H1 (cell line): Measurements from ENCODE around the gene TAF7. TPM values are rescaled to one million over a fixed set of nuclear protein-coding genes. Genes with fewer than 3 reads are reported as not detected.

ENCODE experiments used
- CTCF ChIA-PET: fragments of 300-600 bp; sonication (Branson Sonifier 250); formaldehyde crosslinking; loops from one replicate; lab custom pipeline; 2021; ENCODE audit not compliant: partially characterized antibody; lab: Charles Lee
- POLR2A ChIA-PET: fragments of 300-600 bp; sonication (Branson Sonifier 250); formaldehyde crosslinking; loops from one replicate; lab custom pipeline; 2021; ENCODE audit warnings: inconsistent platforms; ENCODE audit not compliant: partially characterized antibody; lab: Charles Lee
- DNase-seq, 2 experiments: peaks; one replicate each; pipeline versions ENCODE4 v3.0.0 to v3.0.0-alpha.2; 2010 to 2022; ENCODE audit warnings: low spot score in 2 of 2, low read depth in 1 of 2, mixed read lengths in 1 of 2
- FAIRE-seq: peaks from 2 replicates; lab custom pipeline; 2011; peaks lifted over from hg19 to GRCh38; lab: Jason Lieb, UNC
- H2AFZ ChIP-seq: 2 replicates; pipeline ENCODE4 v1.8.1; 2012; ENCODE audit warnings: low read length, inconsistent platforms
- H2AK5ac ChIP-seq: 2 replicates; pipeline ENCODE4 v1.6.1; 2013; ENCODE audit warnings: low read depth, low read length
- H2BK120ac ChIP-seq: replicated peaks from 2 replicates; pipeline ENCODE3; 2013; ENCODE audit warnings: low read depth, low read length, inconsistent platforms
- H2BK12ac ChIP-seq: 2 replicates; pipeline ENCODE4 v1.6.1; 2013; ENCODE audit warnings: low read depth, low read length
- H2BK15ac ChIP-seq: 2 replicates; pipeline ENCODE4 v1.6.1; 2013; ENCODE audit warnings: low read length
- H2BK20ac ChIP-seq: 2 replicates; pipeline ENCODE4 v1.6.1; 2013; ENCODE audit warnings: low read length
- H2BK5ac ChIP-seq: 2 replicates; pipeline ENCODE4 v1.6.1; 2013; ENCODE audit warnings: low read depth, low read length
- H3K14ac ChIP-seq: 2 replicates; pipeline ENCODE4 v1.6.1; 2013; ENCODE audit warnings: inconsistent platforms; ENCODE audit not compliant: insufficient read length
- H3K18ac ChIP-seq: 2 replicates; pipeline ENCODE4 v1.6.1; 2013; ENCODE audit warnings: low read length; ENCODE audit errors: extremely low read depth
- H3K23ac ChIP-seq: 2 replicates; pipeline ENCODE4 v1.6.1; 2013; ENCODE audit warnings: inconsistent platforms; ENCODE audit not compliant: insufficient read length
- H3K23me2 ChIP-seq: 2 replicates; pipeline ENCODE4 v1.6.1; 2013; ENCODE audit warnings: low read depth, low read length
- H3K27ac ChIP-seq: 2 replicates; pipeline ENCODE4 v1.6.1; 2011; ENCODE audit warnings: low read depth, low read length, inconsistent platforms
- H3K27me3 ChIP-seq, 4 experiments: replicated peaks in 1 of 4; 1 replicate in 1 of 4; 2 replicates in 3 of 4; pipeline versions ENCODE4 v1.6.1 to v1.8.1; 2011 to 2013; ENCODE audit warnings: low read length in 3 of 4, mild to moderate bottlenecking in 3 of 4, inconsistent platforms in 2 of 4, mixed read lengths in 2 of 4, moderate library complexity in 1 of 4; ENCODE audit not compliant: control insufficient read depth in 3 of 4, insufficient read depth in 3 of 4; ENCODE audit errors: extremely low read depth in 1 of 4
- H3K36me3 ChIP-seq, 4 experiments: 2 replicates each; pipeline versions ENCODE4 v1.6.1 to v1.8.1; 2011 to 2013; ENCODE audit warnings: mild to moderate bottlenecking in 4 of 4, low read length in 3 of 4, moderate library complexity in 2 of 4, control low read depth in 1 of 4, inconsistent platforms in 1 of 4; ENCODE audit not compliant: insufficient read depth in 4 of 4, control insufficient read depth in 2 of 4
- H3K4ac ChIP-seq: replicated peaks from 2 replicates; pipeline ENCODE3; 2013; ENCODE audit warnings: low read length, low read depth, mixed read lengths, inconsistent platforms; ENCODE audit not compliant: insufficient read length
- H3K4me1 ChIP-seq, 4 experiments: replicated peaks in 1 of 4; 1 replicate in 1 of 4; 2 replicates in 3 of 4; pipeline versions ENCODE4 v1.6.1 to v1.8.1; 2011 to 2013; ENCODE audit warnings: low read length in 3 of 4, inconsistent platforms in 2 of 4, mixed read lengths in 1 of 4; ENCODE audit not compliant: insufficient read depth in 4 of 4, control insufficient read depth in 3 of 4
- H3K4me2 ChIP-seq, 2 experiments: 2 replicates each; pipeline versions ENCODE4 v1.6.1 to v1.8.1; 2011 to 2013; ENCODE audit warnings: low read depth in 2 of 2, low read length in 2 of 2, control low read depth in 1 of 2, inconsistent platforms in 1 of 2, mild to moderate bottlenecking in 1 of 2; ENCODE audit not compliant: insufficient read depth in 1 of 2
- H3K4me3 ChIP-seq, 4 experiments: fragments of 200-600, 300-600 bp in 1 of 4; sonication (generic), shearing (Covaris generic), sonication (Bioruptor Twin) in 1 of 4; 2 replicates each; pipeline versions ENCODE4 v1.5.1 to v1.8.1; 2011 to 2016; ENCODE audit warnings: low read length in 4 of 4, low read depth in 3 of 4, control low read depth in 2 of 4, inconsistent platforms in 2 of 4, mild to moderate bottlenecking in 2 of 4, mixed read lengths in 1 of 4, moderate library complexity in 1 of 4; ENCODE audit not compliant: insufficient read depth in 2 of 4; ENCODE audit errors: extremely low read depth in 1 of 4
- H3K56ac ChIP-seq: replicated peaks from 2 replicates; pipeline ENCODE3; 2013; ENCODE audit warnings: low read depth, mild to moderate bottlenecking, mixed read lengths, low read length, inconsistent platforms; ENCODE audit not compliant: insufficient read length
- H3K79me1 ChIP-seq: 2 replicates; pipeline ENCODE4 v1.6.1; 2013; ENCODE audit warnings: low read depth, low read length, control low read depth
- H3K79me2 ChIP-seq, 2 experiments: 2 replicates each; pipeline versions ENCODE4 v1.6.1 to v1.8.1; 2012 to 2013; ENCODE audit warnings: low read length in 2 of 2, mild to moderate bottlenecking in 2 of 2, inconsistent platforms in 1 of 2; ENCODE audit not compliant: insufficient read depth in 2 of 2, control insufficient read depth in 1 of 2
- H3K9ac ChIP-seq, 4 experiments: replicated peaks in 1 of 4; 1 replicate in 1 of 4; 2 replicates in 3 of 4; pipeline versions ENCODE4 v1.6.1 to v1.8.1; 2011 to 2013; ENCODE audit warnings: low read depth in 3 of 4, low read length in 3 of 4, control low read depth in 2 of 4, mild to moderate bottlenecking in 2 of 4, moderate library complexity in 2 of 4, inconsistent platforms in 1 of 4; ENCODE audit errors: extremely low read depth in 1 of 4
- H3K9me3 ChIP-seq, 2 experiments: 2 replicates each; pipeline versions ENCODE4 v1.6.1 to v1.8.1; 2012 to 2013; ENCODE audit warnings: mild to moderate bottlenecking in 2 of 2, moderate library complexity in 2 of 2, control low read depth in 1 of 2, inconsistent platforms in 1 of 2, low read depth in 1 of 2, low read length in 1 of 2, mixed read lengths in 1 of 2; ENCODE audit not compliant: insufficient read depth in 2 of 2
- H4K20me1 ChIP-seq, 2 experiments: replicated peaks in 1 of 2; 2 replicates each; pipeline versions ENCODE3 to v1.8.1; 2011 to 2013; ENCODE audit warnings: inconsistent platforms in 2 of 2, low read length in 2 of 2, mild to moderate bottlenecking in 1 of 2; ENCODE audit not compliant: insufficient read depth in 2 of 2, control insufficient read depth in 1 of 2
- H4K5ac ChIP-seq: 2 replicates; pipeline ENCODE4 v1.6.1; 2013; ENCODE audit warnings: low read length, low read depth, mixed read lengths, inconsistent platforms; ENCODE audit not compliant: insufficient read length
- H4K8ac ChIP-seq: 2 replicates; pipeline ENCODE4 v1.8.0; 2013; ENCODE audit warnings: mild to moderate bottlenecking, moderate library complexity, low read length, inconsistent platforms; ENCODE audit not compliant: insufficient read depth; ENCODE audit errors: extremely low read depth
- H4K91ac ChIP-seq: replicated peaks from 2 replicates; pipeline ENCODE3; 2013; ENCODE audit warnings: low read length, mixed read lengths, inconsistent platforms; ENCODE audit not compliant: insufficient read length
- CTBP2 ChIP-seq: IDR thresholded peaks from 2 replicates; pipeline ENCODE4 v1.7.0; 2011; ENCODE audit warnings: borderline replicate concordance, mild to moderate bottlenecking, moderate library complexity, mixed read lengths, low read length; ENCODE audit not compliant: insufficient read depth, insufficient read length
- GTF2F1 ChIP-seq: IDR thresholded peaks from 2 replicates; pipeline ENCODE4 v1.6.1; 2012; ENCODE audit warnings: low read depth, low read length, improper control_type of control experiment, borderline replicate concordance
- RBBP5 ChIP-seq: IDR thresholded peaks from 2 replicates; pipeline ENCODE4 v1.7.1; 2012; ENCODE audit warnings: low read depth, mild to moderate bottlenecking, inconsistent platforms, low read length, moderate library complexity, borderline replicate concordance
- SUZ12 ChIP-seq: fragments of 200-600 bp; sonication (generic); IDR thresholded peaks from 2 replicates; pipeline ENCODE4 v1.6.1; 2012; ENCODE audit warnings: mild to moderate bottlenecking, inconsistent platforms, low read length, moderate library complexity, mixed read lengths
- YY1 ChIP-seq: IDR thresholded peaks from 2 replicates; pipeline ENCODE4 v1.6.1; 2011; ENCODE audit warnings: low read depth, mild to moderate bottlenecking, low read length
- WGBS, 2 experiments: shearing (Covaris generic) in 1 of 2; methylation state at CpG; one replicate each; pipeline versions ENCODE4 v1.1.6 to v1.1.7; 2013 to 2015; ENCODE audit warnings: low lambda C conversion rate in 2 of 2, mixed read lengths in 2 of 2, inconsistent platforms in 1 of 2, low coverage in 1 of 2, missing lambda C conversion rate in 1 of 2; ENCODE audit not compliant: insufficient replicate concordance in 2 of 2, insufficient coverage in 1 of 2, insufficient read length in 1 of 2; ENCODE audit errors: extremely low coverage in 1 of 2, missing lambda C conversion rate in 1 of 2; 5-methylcytosine and 5-hydroxymethylcytosine counted together
- polyA plus RNA-seq, 7 experiments: library from polyadenylated mRNA; depleted of rRNA in 3 of 7; stranded (reverse) in 5 of 7; unstranded in 2 of 7; fragments of >200 nt in 5 of 7; fragments of 200-250 nt in 2 of 7; gene quantifications; 1 replicate in 5 of 7; 2 replicates in 1 of 7; 4 replicates in 1 of 7; pipeline versions ENCODE4 v1.2.1 to v1.2.3, GENCODE V29; 2011 to 2013; ENCODE audit warnings: missing spikeins in 2 of 7, mixed read lengths in 2 of 7
- total RNA-seq: library from RNA; stranded (reverse); fragmentation: NEBNext Ultra II Directional; extraction: Animal tissue kit (Norgen Biotek cat#: 25700); gene quantifications from 2 replicates; pipeline ENCODE4 v1.2.1, GENCODE V29; 2021
- TF ChIP-seq, protein P1 (sequence below), 3 experiments: IDR thresholded peaks; 1 replicate in 2 of 3; 2 replicates in 1 of 3; pipeline versions ENCODE4 v1.5.1 to v1.6.1; 2011; ENCODE audit warnings: low read length in 3 of 3, mild to moderate bottlenecking in 3 of 3, inconsistent platforms in 2 of 3, low read depth in 1 of 3, moderate library complexity in 1 of 3; ENCODE audit not compliant: insufficient read depth in 1 of 3; ENCODE audit errors: control extremely low read depth in 1 of 3
- TF ChIP-seq, protein P2 (sequence below): IDR thresholded peaks from 2 replicates; pipeline ENCODE4 v1.6.1; 2012; ENCODE audit warnings: low read length, inconsistent platforms

The TAF7 gene
- total and polyA plus RNA-seq, 2 of the 8 experiments (the other 6 are each of a cell fraction or from before 2014, with no cell fraction given): 29.8 to 101 TPM

DNA sequence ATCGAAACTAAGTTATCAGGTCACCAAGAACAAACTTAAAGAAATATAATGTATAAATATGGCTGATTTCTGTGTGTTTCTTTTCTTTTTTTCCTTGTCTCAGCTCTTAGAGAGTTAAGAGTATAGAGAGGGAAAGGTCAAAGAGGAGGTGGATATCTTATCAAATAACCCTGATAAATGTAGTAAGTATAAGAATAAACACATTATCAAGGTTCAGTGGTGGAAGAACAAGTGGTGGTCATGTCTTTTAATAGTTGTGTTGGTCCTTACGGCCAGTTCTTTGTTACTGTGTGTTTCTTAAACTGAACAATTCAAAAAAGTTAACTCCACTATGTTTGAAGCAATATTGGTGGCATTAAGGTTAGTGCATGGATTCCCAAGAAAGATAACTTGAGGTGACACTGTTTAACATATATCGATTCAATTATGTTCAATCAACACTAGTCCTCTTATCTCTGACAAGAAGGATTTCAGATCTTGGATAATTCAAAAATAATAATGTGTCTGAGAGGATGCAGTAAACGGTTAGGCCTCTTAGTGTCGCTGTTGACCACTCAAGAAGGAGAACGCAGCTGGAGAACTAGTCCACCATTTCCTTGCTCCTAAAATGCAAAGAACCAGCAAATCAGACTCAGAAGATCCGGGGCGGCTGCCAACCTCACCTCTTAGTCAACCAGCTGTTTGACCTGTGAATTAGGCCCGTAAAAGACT lies 22.8 kb upstream of the TAF7 start, which contains the start of gene PCDHGA3:
Gene PCDHGA3, plus strand, starts transcription at position 588 of the 711 bp plus-strand sequence. CDS start 205 bp downstream, outside the sequence.
- Histone ChIP-seq H2BK15ac (no peak within 1 kb of the TSS), H3K18ac (no peak within 1 kb of the TSS), H2BK20ac (no peak within 1 kb of the TSS), H3K9ac (no peak within 1 kb of the TSS), H2BK120ac (no peak within 1 kb of the TSS), H4K20me1 (no peaks in the 10 kb centered on the region), H3K27ac (no peak within 1 kb of the TSS), H3K79me1 (no peaks in the 10 kb centered on the region), H4K8ac (no peak within 1 kb of the TSS; the same call in 1 of the 2 replicates), H3K56ac (no peak within 1 kb of the TSS), H3K36me3 (no peaks in the 10 kb centered on the region), H4K5ac (no peak within 1 kb of the TSS), H4K91ac (no peak within 1 kb of the TSS), H3K9me3 (peaks cover 33 to 46% of the 10 kb centered on the region in 2 experiments; a peak in 3 of 4 replicates), H2AK5ac (no peak within 1 kb of the TSS), H3K4me1 (no peaks in the 10 kb centered on the region), H2BK12ac (no peak within 1 kb of the TSS), H3K27me3 (no peaks in the 10 kb centered on the region), H3K4ac (no peak within 1 kb of the TSS), H3K14ac (no peak within 1 kb of the TSS), H2BK5ac (no peak within 1 kb of the TSS), H3K4me2 (no peak within 1 kb of the TSS), H3K23ac (no peak within 1 kb of the TSS), H3K4me3 (no peak within 1 kb of the TSS; a peak in 1 of 8 replicates), H2AFZ (peak within 1 kb of the TSS; percentile 11; the same call in 1 of the 2 replicates), H3K23me2 (no peaks in the 10 kb centered on the region), H3K79me2 (no peaks in the 10 kb centered on the region)
- 72% methylated on average over 9 of the region's 9 CpGs; no CpG with 5 or more reads in 1 of the 2 experiments for WGBS, 2 experiments
- ChIA-PET POLR2A (interaction anchor here (1.0 kb wide), 1 partner anchor 170 kb away, joined by 3 read pairs; no protein-coding TSS in a partner anchor), CTCF (interaction anchor here (0.7 to 4.8 kb wide), 52 partner anchors 8 to 224 kb away, joined by 3 to 21 read pairs (median 4); partner anchors contain the start of genes PCDHB10, PCDHB14, PCDHB15 and PCDHB4)
- FAIRE-seq (peak; percentile 76), DNase-seq (no peak)
- TF ChIP-seq RBBP5: no peak
- TF ChIP-seq YY1: peak; percentile 83
- TF ChIP-seq, protein P1, sequence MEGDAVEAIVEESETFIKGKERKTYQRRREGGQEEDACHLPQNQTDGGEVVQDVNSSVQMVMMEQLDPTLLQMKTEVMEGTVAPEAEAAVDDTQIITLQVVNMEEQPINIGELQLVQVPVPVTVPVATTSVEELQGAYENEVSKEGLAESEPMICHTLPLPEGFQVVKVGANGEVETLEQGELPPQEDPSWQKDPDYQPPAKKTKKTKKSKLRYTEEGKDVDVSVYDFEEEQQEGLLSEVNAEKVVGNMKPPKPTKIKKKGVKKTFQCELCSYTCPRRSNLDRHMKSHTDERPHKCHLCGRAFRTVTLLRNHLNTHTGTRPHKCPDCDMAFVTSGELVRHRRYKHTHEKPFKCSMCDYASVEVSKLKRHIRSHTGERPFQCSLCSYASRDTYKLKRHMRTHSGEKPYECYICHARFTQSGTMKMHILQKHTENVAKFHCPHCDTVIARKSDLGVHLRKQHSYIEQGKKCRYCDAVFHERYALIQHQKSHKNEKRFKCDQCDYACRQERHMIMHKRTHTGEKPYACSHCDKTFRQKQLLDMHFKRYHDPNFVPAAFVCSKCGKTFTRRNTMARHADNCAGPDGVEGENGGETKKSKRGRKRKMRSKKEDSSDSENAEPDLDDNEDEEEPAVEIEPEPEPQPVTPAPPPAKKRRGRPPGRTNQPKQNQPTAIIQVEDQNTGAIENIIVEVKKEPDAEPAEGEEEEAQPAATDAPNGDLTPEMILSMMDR (IDR thresholded peaks at IDR 0.05; ENCODE audit: control extremely low read depth in 1 of 3, insufficient read depth in 1 of 3, low read depth in 1 of 3, low read length in 3 of 3): peak in 2 of 3 experiments; percentile 64 to 68; a peak in 3 of 4 replicates
- TF ChIP-seq GTF2F1: no peak
- no peak for TF ChIP-seq SUZ12
- no peak for TF ChIP-seq CTBP2
- TF ChIP-seq, protein P2, sequence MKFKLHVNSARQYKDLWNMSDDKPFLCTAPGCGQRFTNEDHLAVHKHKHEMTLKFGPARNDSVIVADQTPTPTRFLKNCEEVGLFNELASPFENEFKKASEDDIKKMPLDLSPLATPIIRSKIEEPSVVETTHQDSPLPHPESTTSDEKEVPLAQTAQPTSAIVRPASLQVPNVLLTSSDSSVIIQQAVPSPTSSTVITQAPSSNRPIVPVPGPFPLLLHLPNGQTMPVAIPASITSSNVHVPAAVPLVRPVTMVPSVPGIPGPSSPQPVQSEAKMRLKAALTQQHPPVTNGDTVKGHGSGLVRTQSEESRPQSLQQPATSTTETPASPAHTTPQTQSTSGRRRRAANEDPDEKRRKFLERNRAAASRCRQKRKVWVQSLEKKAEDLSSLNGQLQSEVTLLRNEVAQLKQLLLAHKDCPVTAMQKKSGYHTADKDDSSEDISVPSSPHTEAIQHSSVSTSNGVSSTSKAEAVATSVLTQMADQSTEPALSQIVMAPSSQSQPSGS: no peak
